Putamen (tissue), 1 donor: ENCODE measurements around the gene ZNF599.
"Not testable (repeated sequence)": the region's sequence is repeated elsewhere in the genome, so short reads cannot be mapped to it uniquely, and the experiment has no call there.

Experiments used
- DNase-seq: peaks from one replicate; pipeline ENCODE4 v3.0.0-alpha.2; 2016; ENCODE audit warnings: low spot score

The ZNF599 gene

DNA sequence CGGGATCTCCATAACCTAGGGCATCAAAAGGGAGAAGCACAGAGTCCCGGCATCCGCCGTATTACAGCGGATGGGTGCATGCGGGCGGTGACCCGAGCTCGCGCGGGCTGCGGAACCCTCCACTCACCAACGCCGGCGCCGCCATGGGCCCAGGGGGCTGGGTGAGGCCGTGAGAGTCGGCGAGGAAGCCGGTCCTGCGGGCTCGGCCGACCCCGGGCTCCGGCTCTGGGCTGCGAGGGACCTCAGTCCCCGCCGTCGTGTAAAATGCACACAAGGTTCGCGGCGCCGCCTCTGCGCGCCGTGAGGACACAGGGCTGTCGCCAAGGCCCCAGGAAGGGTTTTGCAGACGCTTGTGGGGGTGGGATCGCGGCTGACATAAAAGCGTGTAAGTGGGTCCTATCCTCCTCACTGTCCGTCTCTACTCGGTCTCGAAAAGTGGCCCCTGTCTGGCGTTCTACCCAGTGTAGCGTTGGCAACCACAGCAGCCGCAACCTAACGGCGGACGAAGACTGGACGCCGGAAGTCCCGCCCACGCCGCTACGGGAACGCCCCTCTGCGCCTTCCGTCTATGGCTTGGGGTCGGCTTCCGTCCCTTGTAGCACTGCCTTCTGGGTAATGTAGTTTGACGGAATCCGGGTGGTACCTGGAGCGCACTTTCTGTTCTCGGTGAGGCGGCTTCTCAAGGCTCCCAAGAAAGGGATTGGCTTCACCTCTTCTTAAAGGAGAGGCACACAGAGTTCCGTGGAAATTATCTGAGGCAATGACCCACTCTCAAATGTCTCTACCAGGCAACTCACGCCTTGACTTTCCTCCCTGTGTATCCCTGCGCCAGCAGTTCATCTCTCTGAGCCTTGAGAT, at the start of gene ZNF599:
Gene ZNF599, minus strand, starts transcription at position 519 of the 858 bp plus-strand sequence. Its CDS starts 374 bp downstream, at position 145.
- DNase-seq = peak; percentile 93

DNA sequence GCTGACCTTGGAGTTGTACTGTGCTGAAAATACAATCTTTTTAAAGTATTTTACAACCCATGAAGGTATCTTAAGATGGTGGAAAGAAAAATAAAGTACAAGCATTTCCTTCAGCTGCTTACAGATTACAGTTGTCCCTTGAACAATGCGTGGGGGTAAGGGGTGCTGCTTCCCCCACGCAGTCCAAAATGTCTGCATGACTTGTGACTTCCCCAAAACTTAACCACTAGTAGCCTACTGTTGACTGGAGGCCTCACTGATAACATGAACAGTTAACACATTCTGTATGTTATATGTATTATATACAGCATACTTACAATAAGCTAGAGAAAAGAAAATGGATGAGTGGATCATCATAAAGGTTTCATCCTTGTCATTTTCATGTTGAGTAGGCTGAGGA, 45.3 kb upstream of the ZNF599 start:
- no peak for DNase-seq

DNA sequence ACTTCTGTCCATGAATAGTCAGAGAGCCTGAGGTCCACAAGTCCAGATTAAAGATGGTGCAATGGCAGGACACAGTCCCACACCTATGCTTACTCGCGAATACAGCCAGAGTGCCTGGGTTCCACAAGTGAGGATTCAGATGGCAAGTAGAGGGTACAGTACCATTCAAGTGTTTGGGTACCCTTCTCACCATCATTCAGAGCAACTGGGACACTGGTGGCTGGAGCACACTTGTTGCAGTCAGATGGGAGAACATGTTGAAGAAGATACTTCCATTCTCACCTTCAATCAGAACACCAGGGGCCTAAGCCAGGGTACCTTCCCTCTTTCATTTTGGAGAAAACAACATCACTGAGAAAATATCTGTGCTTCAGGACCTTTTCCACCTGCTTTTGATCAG, 43.7 kb upstream of the ZNF599 start:
- DNase-seq = no peak

DNA sequence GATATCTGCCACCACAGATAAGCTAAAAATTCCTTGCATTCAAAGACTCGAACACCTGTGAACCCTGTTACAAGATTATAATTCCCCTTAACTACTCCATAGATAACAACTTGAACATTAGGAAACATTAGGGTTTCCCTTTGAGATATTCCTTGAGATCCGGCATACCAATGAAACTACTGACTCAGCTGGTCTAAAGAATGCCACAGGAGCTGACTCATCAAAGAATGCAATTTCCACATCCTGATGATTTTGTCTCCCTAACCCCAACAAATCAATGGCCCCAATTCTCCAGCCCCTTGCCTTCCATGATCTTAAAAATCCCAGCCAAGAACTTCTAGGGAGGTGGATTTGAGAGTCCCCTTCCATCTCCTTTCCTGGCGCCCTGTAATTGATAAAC, 35.6 kb upstream of the ZNF599 start:
- no peak for DNase-seq

DNA sequence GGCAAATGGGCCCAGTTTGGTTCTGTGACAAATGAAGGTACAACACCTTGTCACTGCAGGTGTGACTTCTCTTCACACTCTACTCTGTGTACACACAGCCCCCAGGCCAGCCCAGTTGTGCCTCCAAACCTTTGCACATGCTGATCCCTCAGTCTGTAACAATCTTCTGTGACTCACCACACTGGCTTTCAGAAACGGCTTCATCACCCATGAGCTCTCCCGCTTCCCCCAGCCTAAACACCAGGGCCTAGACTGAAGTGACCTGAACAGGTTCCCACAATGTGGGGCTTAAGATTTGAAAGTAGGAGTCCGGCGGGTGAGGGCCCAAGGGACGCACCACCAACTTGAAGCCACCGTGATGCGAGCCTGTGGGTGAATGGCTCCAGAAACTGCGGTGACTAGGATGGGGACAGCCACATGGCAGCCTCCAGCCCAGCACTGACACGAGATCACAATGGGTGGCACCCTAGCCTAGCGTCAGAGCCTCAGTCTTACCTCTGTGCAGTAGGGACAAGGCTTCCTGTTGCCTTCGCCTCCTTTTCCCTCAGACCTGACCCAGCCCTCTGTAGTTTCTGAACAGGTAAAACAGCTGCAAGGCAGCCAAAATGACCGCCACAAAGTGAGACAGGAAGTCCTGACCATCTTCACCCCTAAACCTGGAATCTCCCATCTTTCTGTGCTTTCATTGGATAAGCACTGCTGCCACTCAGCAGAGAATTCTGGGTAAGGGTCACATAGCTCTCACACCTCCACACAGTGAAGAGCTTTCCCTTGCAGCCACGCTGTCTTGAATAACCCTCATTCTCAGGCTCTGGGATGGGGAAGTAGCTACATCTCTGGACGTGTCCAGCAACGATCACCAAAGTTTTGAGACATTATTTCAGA, 34.2 kb upstream of the ZNF599 start:
- no peak for DNase-seq

DNA sequence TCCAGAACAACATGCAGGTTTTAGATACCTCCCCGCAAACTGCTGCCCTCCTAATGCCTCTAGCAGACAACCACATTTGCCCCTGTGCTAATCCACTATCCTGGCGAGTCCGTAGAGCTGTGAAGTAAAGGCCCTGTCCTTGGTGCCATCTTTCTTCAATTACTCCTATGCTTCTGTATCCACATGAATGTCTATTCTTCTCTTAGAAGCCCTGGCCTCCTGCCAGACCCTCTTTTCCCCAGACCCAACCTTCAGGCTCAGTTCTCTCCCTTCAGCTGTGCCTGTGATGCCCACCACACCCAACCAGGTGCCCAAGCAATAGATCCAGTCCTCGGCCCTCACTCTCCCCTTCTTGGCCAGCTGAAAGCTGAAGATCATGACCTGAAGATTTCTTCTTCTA, 31.1 kb upstream of the ZNF599 start:
- DNase-seq = no peak

DNA sequence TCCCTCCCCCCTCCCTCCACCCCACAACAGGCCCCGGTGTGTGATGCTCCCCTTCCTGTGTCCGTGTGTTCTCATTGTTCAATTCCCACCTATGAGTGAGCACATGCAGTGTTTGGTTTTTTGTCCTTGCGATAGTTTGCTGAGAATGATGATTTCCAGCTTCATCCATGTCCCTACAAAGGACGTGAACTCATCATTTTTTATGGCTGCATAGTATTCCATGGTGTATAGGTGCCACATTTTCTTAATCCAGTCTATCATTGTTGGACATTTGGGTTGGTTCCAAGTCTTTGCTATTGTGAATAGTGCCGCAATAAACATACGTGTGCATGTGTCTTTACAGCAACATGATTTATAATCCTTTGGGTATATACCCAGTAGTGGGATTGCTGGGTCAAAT, 23.9 kb upstream of the ZNF599 start:
- not testable (repeated sequence) for DNase-seq

DNA sequence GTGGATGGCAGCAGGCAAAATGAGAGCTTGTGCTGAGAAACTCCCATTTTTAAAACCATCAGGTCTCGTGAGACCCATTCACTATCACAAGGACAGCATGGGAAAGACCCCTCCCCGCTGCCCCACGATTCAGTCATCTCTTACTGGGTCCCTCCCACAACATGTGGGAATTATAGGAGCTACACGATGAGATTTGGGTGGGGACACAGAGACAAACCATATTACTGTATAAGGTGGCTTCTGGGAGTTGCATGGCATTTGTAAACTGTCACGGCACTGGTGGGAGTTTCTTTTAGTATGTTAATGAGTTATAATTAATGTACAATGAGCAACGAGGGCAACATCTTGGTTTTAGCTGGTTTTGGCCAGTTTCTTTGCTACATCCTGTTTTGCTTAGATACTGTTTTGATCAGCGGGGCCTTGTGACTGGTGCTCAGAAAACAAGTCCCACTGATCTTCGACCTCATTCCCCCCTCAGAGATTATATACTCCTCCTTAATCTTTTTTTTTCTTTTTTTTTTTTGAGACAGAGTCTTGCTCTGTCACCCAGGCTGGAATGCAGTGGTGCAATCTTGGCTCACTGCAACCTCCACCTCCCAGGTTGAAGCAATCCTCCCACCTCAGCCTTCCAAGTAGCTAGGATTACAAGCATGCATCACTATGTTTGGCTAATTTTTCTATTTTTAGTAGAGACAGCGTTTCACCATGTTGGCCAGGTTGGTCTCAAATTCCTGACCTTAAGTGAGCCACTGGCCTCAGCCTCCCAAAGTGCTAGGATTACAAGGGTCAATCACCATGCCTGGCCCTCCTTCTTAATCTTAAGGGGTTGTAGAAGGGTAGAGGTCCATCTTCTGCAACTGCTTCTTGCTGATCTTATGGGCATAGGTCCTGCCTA, 21.3 kb upstream of the ZNF599 start:
- no peak for DNase-seq

DNA sequence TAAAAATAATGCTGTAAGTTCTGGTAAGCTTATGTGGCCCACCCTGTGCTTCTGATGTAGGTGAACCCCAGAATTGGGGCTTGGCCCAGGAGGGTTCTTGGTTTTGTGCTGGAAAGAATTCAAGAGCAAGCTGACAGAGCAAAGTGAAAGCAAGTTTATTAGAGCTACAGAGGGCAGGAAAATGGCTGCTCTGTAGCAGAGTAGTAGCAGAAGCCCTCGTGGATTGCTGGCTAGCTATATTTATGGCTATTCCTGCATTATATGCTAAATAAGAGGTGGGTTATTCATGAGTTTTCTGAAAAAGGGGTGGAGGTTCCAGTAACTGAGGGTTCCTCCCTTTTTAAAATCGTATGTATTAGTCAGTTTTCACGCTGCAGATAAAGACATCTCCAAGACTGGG, 20.6 kb upstream of the ZNF599 start:
- DNase-seq = no peak

DNA sequence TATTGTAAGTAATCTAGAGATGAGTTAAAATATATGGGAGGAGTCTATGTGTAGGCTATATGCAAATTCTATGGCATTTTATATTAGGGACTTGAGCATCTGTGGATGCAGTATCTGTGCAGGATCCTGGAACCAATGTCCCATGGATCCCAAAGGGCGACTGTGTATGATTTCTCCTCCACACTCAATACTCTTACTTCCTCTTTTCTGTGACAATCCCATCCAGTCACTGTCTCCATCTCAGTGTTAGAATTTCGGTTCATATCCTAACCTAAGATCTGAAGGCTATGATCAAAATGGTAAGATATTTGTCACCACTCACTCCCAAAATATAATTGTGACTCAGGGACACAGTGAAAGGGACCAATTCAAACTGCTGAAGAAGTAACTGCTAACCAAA, 15.1 kb upstream of the ZNF599 start:
- no peak for DNase-seq

DNA sequence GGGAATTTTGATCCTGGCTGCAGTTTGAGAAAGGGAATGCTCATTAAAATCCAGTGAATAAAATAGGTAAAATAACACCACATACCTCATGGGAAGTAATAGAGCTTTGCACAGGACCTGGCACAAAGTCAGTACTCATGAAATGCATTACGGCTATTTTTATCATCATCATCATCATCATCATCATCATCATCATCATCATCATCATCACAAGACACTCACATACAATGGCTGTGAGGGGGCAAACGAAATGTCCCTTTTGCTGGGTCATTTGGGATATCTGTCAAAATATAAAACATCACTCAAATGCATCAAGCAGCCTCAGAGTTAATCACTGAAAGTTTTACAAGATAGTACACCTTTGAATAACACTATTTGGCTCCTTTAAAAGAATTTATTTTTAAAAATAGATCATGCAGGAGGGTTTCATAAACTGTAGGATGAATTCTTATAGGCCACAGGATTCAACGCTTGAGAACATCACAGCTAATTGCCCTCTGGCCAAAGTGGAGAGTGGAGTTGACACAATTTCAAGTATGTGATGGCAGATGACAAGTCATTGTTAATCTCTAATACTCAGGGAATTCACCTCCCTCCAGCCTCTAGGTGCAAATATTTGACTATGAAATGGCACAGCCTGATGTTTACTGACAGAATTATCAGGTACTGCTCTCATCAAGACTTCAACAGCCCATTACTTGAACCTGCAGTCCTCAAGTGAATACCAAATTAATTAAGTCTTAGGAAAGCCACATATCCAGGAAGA, 14.2 kb upstream of the ZNF599 start:
- DNase-seq = no peak

DNA sequence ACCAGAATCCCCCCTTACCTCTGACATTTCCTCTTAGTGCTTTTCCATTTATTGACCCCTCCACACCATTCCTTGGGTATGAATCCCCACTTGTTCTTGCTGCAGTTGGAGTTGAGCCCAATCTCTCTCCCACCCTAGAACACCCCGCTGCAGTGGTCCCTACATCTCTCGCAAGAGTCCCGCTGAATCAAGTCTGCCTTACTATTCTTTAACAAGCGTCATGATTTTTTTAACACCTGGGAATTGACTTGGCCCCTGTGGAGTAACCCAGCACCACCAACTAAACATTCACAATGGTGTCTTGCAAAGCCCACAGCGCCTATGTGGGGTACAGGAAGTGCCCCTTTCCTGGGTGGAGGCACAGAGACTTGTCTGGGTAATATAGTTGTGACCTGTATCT, 13.2 kb upstream of the ZNF599 start:
- no peak for DNase-seq

DNA sequence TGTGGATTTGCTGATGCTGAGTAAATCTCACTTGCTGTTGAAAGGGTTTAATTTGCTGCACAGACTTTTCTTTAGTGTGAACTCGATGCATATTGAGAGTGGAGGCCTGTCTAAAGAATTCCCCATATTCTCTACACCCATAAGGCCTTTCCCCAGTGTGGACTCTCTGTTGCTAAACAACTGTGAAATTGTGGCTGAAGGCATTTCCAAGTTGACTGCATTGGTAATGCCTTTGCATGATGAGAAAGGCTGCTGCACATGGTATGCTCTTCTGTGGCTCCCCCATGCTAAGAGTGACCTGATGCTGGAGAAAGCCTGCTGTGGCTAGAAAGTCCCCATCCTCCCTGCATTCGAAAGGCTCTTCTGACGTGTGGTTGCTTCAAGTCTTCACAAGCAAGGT, 6.6 kb upstream of the ZNF599 start:
- DNase-seq = no peak

DNA sequence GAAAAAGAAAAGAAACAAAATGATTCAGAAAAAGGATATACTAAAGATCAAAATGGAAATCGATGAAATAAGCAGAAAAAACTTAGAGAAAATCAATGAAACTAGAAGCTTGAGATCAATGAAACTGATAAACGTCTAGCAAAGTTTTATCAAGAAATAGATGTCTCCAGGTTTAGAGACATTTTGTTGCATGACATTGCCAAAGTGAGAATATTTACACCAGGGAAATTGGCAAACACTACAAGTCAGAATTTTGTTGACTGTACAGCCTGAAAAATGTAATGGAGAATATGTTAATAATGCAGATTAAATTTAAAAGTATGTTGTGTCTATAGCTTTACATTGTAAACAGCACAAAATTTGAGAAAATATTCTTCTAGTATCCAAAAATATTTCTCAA, 5.3 kb upstream of the ZNF599 start:
- no peak for DNase-seq

DNA sequence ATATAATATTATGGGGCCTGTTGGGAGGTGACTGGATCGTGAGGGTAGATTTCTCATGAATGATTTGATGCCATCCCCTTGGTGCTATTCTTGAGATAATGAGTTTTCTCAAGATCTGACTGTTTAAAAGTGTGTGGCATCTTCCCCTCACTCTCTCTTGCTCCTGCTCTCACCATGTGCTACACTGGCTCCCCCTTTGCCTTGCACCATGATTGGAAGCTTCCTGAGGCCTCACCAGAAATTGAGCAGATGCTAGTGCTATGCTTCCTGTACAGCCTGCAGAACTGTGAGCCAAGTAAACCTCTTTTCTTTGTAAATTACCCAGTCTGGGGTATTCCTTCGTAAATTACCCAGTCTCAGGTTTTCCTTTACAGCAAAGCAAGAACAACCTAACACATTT, 1.8 kb upstream of the ZNF599 start:
- no peak for DNase-seq

DNA sequence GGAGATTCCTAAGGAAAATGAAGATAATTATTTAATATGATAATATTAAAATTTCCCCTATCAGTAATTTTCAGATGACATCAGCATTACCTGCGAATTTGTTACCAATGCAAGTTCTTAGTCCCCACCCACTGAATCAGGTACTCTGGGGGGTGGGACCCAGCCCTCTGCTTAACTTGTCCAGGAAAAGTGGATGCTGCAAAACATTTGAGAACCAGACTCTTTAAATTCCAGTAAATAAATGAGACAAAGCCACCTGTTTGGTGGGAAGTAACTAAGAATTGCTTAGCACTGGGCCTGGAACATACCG, 495 bp upstream of the ZNF599 start:
- DNase-seq = no peak

DNA sequence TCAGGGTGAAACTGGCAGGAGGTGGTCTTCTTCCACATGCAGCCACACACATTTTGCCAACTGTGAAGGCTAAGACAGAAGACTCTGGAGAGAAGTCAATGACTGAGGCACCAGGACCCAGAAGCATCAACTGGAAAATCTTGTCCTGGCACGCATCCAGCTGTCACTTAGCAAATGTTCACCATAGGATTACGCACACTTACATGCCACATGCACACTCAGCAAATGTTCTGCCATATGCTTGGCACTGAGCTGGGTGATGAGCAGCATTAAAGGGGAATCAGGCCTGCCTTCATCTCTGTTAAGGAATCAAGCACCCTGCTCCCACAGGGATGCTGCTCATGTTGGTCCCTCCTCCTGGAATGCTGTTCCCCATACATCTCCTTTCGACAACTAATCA, 5.1 kb downstream of the ZNF599 start:
- DNase-seq = no peak

DNA sequence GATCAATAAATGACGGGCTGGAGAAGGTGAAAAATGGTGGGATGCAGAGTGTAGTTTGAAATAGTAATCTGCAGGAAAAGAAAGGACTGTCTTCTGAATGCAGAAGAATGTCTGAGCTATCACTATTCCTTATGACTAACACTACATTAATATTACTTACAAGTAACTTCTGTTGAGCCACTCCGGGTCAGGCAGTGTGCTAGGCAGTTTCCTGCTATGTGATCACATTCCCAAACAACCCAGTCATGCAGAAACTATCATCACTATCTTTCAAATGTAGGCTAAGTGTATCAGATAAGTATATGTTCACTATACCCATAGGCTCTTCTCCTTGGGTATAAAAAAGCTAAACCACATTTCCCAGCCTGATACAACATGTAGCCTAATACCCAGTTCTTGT, 6.6 kb downstream of the ZNF599 start:
- no peak for DNase-seq

DNA sequence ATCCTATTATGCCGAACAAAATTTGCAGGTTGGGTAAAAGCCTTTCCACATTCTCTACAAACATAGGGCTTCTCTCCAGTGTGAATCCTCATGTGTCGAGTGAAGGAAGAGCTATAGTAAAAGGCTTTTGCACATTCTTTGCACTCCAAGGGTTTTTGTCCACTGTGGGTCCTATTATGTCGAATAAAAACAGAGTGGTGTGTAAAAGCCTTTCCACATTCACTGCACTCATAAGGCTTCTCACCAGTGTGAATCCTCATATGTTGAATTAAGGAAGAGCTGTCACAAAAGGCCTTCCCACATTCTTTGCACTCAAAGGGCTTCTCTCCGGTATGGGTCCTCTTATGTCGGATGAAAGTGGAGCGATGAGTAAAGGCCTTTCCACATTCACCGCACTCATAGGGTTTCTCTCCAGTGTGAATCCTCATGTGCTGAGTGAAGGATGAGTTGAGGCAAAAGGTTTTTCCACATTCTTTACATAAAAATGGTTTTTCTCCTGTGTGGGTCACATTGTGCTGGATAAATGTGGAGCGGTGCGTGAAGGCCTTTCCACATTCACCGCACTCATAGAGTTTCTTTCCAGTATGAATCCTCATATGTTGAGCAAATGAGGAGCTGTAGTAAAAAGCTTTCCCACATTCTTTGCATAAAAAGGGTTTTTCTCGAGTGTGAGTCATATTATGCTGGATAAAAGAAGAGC, 13.6 kb downstream of the ZNF599 start:
- DNase-seq = no peak

DNA sequence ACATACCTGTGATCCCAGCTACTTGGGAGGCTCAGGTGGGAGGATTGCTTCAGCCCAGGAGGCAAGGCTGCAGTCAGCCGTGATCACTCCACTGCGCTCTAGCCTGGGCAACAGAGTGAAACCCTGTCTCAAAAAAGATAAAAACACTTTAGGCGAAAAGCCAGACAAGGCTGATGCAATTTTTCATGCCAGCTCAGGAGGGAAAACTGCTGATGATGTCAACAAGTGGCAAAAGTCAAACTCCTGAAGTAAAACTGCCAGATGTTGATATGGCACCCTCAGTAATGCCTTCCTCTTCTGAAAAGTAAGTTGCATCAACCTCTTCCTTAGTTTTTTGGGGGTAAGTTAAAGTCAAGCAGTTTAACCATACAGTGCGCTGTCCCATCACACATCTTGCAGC, 15.6 kb downstream of the ZNF599 start:
- DNase-seq = no peak
